Measurements from ENCODE around the gene BCL2.

BCL2 gene

DNA sequence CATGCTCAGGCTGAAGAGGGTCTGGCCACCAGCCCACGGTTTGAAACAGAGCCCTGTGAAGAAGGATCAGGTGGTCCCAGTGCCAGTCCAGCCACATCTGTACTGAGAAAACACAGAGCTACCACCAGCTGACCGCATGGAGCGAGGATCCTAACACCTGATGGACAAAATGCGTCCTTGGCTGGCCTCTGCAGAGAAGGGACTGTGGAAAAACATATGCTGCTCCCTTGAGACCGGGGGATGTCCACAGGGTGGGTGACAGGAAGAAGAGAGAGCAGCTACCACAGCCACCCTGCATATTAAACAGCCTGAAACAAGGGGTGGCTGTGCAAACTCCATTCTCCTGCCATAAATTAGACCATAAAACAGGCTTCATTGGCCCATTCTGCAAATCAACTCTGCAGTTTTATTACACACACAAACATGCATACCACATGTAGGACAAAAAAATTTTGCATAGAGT is 137.2 kb downstream of the BCL2 start:
- H3K27ac Mint-ChIP-seq, result peak overlapping the region; percentile 5
- no peak overlapping the region for H3K4me3 Mint-ChIP-seq
- no peaks in the 10 kb centered on the region for H3K9me3 Mint-ChIP-seq
- H3K27me3 Mint-ChIP-seq (ENCODE audit: low read depth, poor library complexity), result peaks cover 13% of the 10 kb centered on the region
- peaks cover 87% of the 10 kb centered on the region for H3K4me1 Mint-ChIP-seq
- DNase-seq, result no peak
- no peaks in the 10 kb centered on the region for H3K36me3 Mint-ChIP-seq (ENCODE audit: low read depth)
- TF ChIP-seq, protein P1, sequence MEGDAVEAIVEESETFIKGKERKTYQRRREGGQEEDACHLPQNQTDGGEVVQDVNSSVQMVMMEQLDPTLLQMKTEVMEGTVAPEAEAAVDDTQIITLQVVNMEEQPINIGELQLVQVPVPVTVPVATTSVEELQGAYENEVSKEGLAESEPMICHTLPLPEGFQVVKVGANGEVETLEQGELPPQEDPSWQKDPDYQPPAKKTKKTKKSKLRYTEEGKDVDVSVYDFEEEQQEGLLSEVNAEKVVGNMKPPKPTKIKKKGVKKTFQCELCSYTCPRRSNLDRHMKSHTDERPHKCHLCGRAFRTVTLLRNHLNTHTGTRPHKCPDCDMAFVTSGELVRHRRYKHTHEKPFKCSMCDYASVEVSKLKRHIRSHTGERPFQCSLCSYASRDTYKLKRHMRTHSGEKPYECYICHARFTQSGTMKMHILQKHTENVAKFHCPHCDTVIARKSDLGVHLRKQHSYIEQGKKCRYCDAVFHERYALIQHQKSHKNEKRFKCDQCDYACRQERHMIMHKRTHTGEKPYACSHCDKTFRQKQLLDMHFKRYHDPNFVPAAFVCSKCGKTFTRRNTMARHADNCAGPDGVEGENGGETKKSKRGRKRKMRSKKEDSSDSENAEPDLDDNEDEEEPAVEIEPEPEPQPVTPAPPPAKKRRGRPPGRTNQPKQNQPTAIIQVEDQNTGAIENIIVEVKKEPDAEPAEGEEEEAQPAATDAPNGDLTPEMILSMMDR (IDR thresholded peaks at IDR 0.05), result no peak

DNA sequence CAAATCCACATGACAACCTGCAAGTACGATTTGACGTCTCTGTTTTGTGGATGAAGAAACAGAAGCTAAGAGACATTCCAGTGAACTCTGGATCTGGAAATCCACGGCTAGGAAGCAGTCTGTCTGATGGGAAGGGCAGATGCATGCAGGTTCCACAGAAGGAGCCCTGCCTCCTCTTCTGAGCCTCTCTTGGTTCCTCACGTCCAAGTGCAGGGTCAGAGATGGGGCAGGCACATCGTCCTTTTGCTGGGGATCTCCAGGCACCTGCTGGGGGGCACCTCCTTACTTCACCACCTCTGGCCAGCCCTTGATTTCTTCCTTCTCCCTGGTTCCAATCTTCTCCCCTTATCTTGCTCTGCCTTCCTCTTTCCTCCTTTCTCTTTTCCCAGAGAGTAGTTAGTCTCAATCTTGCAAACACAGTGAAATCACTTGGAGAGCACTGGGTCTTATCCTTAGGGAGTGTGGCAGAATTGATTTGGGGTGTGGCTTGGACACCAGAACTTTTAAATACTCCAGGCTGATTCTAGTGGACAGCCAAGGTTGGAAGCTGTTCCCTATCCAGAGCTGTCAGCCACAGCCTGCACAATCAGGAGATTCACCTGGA is 137.8 kb downstream of the BCL2 start:
- DNase-seq, result no peak
- TF ChIP-seq, protein P1 (IDR thresholded peaks at IDR 0.05), result no peak
- Mint-ChIP-seq H3K4me1 (peaks cover 87% of the 10 kb centered on the region), H3K9me3 (no peaks in the 10 kb centered on the region), H3K4me3 (no peak overlapping the region), H3K36me3 (ENCODE audit: low read depth) (no peaks in the 10 kb centered on the region), H3K27me3 (ENCODE audit: low read depth, poor library complexity) (peaks cover 11% of the 10 kb centered on the region), H3K27ac (peak overlapping the region; percentile 5)

DNA sequence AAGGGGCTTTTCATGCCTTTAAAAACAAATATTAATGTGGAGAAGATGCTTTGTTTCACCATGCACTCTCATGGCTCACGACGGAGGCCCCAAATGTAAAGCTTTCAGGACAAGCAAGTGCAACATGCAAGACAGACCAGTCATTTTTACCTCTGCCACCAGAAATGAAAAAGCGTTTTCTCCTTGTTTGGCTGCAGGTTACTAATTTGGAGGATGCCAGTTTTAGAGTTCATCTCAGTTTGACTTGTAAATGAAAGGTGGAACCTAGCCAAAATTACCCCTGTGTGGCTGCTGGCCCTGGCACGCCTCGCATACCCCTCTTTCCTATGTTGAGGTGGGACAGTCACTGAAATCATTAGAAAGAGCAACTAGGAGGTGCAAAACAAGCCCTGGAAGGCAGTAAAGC is 138.6 kb downstream of the BCL2 start:
- no peak overlapping the region for H3K4me3 Mint-ChIP-seq
- no peaks in the 10 kb centered on the region for H3K36me3 Mint-ChIP-seq (ENCODE audit: low read depth)
- H3K4me1 Mint-ChIP-seq, result peaks cover 90% of the 10 kb centered on the region
- peaks cover 11% of the 10 kb centered on the region for H3K27me3 Mint-ChIP-seq (ENCODE audit: low read depth, poor library complexity)
- no peak for DNase-seq
- no peaks in the 10 kb centered on the region for H3K9me3 Mint-ChIP-seq
- TF ChIP-seq, protein P1 (IDR thresholded peaks at IDR 0.05), result no peak
- no peak overlapping the region for H3K27ac Mint-ChIP-seq

DNA sequence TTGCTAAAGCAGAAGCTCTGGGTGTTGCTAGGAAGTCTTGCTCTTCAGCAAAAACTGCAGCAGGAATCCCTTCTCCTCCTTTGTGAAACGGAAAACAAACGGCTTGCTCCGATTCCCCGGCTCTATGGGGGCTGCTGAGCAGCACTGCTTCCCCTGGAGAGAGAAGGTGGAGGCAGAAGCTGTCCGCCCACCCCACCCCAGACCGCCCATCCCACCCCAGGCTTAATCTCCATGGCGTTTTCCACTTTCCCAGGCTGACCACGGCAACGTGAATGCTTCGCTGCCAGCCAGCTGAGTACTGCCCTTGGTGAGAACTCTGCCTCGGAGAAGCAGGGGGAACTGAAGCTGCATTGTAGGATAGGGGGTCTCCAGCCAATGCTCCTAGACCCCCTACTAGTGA is 139.2 kb downstream of the BCL2 start:
- Mint-ChIP-seq H3K4me3 (no peak overlapping the region), H3K27me3 (ENCODE audit: low read depth, poor library complexity) (peaks cover 11% of the 10 kb centered on the region), H3K36me3 (ENCODE audit: low read depth) (peaks cover 5% of the 10 kb centered on the region), H3K27ac (peak overlapping the region; percentile 35), H3K4me1 (peaks cover 94% of the 10 kb centered on the region), H3K9me3 (peaks cover under 1% of the 10 kb centered on the region)
- TF ChIP-seq, protein P1 (IDR thresholded peaks at IDR 0.05), result no peak
- no peak for DNase-seq

DNA sequence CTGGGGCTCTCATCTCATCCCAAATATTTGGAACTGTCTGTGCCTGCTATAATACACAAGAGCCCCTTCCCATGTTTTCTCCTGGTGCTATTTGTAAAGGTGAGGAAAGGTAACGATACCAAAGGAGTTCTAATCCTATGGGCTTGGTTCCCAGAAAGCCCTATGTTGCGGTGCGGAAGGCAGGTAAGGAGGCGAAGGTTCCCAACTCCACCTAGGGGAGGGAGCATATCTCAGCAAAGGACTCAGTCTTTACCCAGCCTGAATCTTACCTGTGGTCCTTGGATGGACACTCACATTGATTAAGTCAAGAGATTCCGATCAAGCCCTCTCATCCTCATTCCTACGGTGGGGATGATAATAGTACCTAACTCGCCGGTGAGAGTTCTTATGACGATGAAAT is 140.1 kb downstream of the BCL2 start:
- peak overlapping the region; percentile 98 for H3K27ac Mint-ChIP-seq
- H3K9me3 Mint-ChIP-seq, result peaks cover 9% of the 10 kb centered on the region
- no peak for DNase-seq
- TF ChIP-seq, protein P1 (IDR thresholded peaks at IDR 0.05), result no peak
- H3K27me3 Mint-ChIP-seq (ENCODE audit: low read depth, poor library complexity), result peaks cover 14% of the 10 kb centered on the region
- H3K4me3 Mint-ChIP-seq, result no peak overlapping the region
- peaks cover 12% of the 10 kb centered on the region for H3K36me3 Mint-ChIP-seq (ENCODE audit: low read depth)
- H3K4me1 Mint-ChIP-seq, result peaks cover 89% of the 10 kb centered on the region

DNA sequence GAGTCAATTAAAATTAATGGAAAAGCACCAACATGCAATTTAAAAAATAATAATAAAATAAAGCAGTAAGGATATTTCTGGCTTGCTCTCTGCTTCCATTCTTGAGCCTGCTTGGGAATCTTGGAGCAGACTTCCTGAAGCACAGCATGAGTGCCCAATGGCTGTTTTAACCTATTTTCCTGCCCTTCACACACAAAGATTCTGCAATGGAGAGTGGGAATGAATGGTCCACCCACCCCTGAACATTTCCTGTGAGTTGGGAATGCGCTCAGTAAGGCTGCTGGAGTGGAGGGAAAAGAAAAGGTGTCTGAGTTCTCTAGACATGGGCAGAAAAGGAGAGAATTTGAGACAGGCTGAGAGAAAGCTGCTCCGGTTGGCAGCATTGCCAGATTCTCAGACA is 140.6 kb downstream of the BCL2 start:
- TF ChIP-seq, protein P1 (IDR thresholded peaks at IDR 0.05), result no peak
- H3K27ac Mint-ChIP-seq, result peak overlapping the region; percentile 98

More for the DNA sequence above, 140.6 kb downstream of the BCL2 start:
- H3K27me3 Mint-ChIP-seq (ENCODE audit: low read depth, poor library complexity), result peaks cover 14% of the 10 kb centered on the region
- H3K4me3 Mint-ChIP-seq, result peak overlapping the region; percentile 60
- DNase-seq, result no peak
- H3K4me1 Mint-ChIP-seq, result peaks cover 87% of the 10 kb centered on the region
- H3K36me3 Mint-ChIP-seq (ENCODE audit: low read depth), result peaks cover 16% of the 10 kb centered on the region
- peaks cover 13% of the 10 kb centered on the region for H3K9me3 Mint-ChIP-seq

Measured in nephron progenitor cell (in vitro differentiated cells).